ENCODE data around the gene ZNF546. TPM values are rescaled to one million over a fixed set of nuclear protein-coding genes. Genes with fewer than 3 reads are reported as not detected.

Gene ZNF546
- total RNA-seq, 4 donors from 2014 or later = 3.1 to 11.1 (median 8.1) TPM

DNA sequence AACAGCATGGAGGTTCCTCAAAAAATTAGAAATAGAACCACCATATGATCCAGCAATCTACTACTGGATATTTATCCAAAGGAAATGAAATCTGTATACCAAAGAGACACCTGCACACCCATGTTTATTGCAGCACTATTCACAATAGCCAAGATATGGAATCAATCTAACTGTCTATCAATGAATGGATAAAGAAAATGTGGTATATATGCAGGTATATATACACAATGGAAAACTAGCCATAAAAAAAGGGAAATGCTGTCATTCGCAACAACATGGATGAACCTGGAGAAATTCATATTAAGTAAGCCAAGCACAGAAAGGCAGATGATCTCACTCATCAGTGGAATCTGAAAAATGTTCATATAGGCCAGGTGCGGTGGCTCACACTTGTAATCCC, 56.6 kb downstream of the ZNF546 start:
- TF ChIP-seq, protein P1, sequence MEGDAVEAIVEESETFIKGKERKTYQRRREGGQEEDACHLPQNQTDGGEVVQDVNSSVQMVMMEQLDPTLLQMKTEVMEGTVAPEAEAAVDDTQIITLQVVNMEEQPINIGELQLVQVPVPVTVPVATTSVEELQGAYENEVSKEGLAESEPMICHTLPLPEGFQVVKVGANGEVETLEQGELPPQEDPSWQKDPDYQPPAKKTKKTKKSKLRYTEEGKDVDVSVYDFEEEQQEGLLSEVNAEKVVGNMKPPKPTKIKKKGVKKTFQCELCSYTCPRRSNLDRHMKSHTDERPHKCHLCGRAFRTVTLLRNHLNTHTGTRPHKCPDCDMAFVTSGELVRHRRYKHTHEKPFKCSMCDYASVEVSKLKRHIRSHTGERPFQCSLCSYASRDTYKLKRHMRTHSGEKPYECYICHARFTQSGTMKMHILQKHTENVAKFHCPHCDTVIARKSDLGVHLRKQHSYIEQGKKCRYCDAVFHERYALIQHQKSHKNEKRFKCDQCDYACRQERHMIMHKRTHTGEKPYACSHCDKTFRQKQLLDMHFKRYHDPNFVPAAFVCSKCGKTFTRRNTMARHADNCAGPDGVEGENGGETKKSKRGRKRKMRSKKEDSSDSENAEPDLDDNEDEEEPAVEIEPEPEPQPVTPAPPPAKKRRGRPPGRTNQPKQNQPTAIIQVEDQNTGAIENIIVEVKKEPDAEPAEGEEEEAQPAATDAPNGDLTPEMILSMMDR (IDR thresholded peaks at IDR 0.05; ENCODE audit: low read depth) = no peak

DNA sequence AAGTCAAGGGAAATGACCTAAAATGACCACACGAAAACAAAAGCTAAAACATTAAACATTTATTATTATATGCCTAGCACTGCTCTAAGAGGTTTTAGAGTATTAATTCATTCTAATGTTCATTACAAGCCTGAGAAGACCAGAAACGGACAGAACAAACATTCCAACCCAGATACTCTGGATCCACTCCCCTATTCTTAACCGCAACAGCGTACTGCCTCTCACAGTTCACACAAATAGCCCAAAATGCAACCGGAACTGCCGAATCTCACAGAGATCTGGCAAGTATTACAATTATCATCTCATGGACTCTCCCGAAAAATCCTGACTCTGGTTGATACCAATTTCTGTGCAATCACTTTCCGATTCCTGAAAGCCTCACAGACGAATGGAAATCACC, 57.8 kb downstream of the ZNF546 start:
- TF ChIP-seq, protein P1 (IDR thresholded peaks at IDR 0.05; ENCODE audit: low read depth) = no peak

DNA sequence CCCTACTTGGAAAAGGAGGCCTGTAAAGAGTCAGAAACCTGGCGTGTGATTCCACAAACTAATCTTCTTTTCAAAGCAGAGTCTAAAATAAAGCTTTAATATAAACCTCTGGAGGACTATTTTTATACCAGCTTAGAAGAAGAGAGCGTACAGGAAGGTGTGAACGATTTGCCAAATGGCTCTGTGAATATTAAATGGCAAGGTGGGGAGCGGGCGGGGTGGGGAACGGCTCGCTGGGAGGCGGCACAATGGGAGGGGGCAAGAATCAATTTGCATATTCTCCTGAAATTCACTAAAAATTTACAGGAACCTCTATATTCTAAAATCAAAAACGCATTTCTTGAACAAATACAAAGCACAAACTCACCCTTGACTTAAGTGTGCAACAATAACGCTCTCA, 58.2 kb downstream of the ZNF546 start:
- TF ChIP-seq, protein P1 (IDR thresholded peaks at IDR 0.05; ENCODE audit: low read depth) = no peak

GRCh38 chr19:40055832-40056504, 59.1 kb downstream of the ZNF546 start, which contains the start of gene ZNF780B:
Gene ZNF780B, minus strand, starts transcription at chr19:40056231. Its CDS starts 5,899 bp downstream, at chr19:40050332.
- TF ChIP-seq, protein P1 (IDR thresholded peaks at IDR 0.05; ENCODE audit: low read depth) = no peak

DNA sequence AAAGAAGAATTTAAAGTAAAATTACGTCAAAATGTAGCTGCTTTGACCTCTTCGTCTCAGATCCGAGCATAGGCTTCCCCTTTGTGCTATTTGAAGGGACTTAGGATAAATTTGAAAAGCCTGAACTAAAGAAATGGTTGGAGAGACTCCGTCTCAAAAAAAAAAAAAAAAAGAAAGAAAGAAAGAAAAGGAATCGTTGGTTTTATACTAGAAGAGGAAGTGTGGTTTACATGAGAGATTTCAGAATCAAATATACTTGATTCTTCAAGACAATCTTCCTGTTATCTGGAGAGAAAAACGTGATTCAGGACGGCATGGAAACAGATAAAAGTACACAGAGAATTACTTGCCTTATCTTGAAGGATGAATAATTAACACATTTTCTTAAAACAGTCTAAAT, 59.6 kb downstream of the ZNF546 start:
- TF ChIP-seq, protein P1 (IDR thresholded peaks at IDR 0.05; ENCODE audit: low read depth) = no peak

DNA sequence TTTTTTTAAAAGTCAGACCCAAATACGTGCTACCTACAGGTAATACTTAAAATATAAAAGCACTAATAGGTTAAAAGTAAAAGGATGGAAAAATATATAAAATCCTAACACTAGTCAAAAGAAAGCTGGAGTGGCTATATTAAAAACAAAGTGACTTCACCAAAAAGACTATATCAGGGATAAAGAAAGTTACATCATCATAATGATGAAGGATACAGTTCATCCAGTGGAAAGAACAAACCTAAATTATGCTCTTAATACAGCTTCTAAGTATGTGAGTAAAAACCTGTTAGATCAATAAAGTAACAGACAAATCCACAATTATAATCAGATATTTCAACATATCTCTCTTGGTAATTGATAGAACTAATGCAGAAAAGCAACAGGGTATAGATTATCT, 60.3 kb downstream of the ZNF546 start:
- TF ChIP-seq, protein P1 (IDR thresholded peaks at IDR 0.05; ENCODE audit: low read depth) = no peak

- TF ChIP-seq, protein P1 (IDR thresholded peaks at IDR 0.05; ENCODE audit: low read depth) = no peak
Observed at GRCh38 chr19:40059624-40060023, 62.8 kb downstream of the ZNF546 start.
